D721Med (cell line): ENCODE measurements around the gene KLF13.

Experiments
- DNase-seq: peaks from one replicate; pipeline ENCODE4 v3.0.0; 2011; ENCODE audit warnings: low spot score; ENCODE audit not compliant: insufficient read length
- FAIRE-seq: peaks from 2 replicates; lab custom pipeline; 2011; peaks lifted over from hg19 to GRCh38; lab: Jason Lieb, UNC
- TF ChIP-seq, protein P1 (sequence below): IDR thresholded peaks from 2 replicates; pipeline ENCODE4 v1.5.1; 2012; ENCODE audit warnings: mild to moderate bottlenecking, control low read depth; ENCODE audit not compliant: insufficient read depth; ENCODE audit errors: missing control alignments

Gene KLF13

DNA sequence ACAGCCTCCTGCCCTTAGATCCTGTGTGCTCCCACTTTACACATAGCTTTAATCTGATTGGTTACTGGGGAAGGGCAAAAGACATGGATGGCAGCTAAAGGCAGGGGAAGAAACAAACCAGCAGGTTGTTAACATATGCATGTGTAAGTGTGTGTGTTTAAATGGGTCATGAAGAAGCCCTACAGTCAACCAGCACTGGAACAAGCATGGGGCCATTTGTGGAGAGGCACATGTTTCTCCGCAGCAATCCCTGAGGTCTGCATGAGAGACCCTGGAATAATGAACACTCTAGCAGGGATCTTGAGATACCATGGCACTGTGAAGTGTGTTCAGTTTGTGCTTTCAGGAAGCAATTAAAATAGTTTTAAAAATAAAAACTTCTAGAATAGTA is 6.0 kb downstream of the KLF13 start:
- FAIRE-seq (no peak), DNase-seq (no peak)
- TF ChIP-seq, protein P1, sequence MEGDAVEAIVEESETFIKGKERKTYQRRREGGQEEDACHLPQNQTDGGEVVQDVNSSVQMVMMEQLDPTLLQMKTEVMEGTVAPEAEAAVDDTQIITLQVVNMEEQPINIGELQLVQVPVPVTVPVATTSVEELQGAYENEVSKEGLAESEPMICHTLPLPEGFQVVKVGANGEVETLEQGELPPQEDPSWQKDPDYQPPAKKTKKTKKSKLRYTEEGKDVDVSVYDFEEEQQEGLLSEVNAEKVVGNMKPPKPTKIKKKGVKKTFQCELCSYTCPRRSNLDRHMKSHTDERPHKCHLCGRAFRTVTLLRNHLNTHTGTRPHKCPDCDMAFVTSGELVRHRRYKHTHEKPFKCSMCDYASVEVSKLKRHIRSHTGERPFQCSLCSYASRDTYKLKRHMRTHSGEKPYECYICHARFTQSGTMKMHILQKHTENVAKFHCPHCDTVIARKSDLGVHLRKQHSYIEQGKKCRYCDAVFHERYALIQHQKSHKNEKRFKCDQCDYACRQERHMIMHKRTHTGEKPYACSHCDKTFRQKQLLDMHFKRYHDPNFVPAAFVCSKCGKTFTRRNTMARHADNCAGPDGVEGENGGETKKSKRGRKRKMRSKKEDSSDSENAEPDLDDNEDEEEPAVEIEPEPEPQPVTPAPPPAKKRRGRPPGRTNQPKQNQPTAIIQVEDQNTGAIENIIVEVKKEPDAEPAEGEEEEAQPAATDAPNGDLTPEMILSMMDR = no peak

DNA sequence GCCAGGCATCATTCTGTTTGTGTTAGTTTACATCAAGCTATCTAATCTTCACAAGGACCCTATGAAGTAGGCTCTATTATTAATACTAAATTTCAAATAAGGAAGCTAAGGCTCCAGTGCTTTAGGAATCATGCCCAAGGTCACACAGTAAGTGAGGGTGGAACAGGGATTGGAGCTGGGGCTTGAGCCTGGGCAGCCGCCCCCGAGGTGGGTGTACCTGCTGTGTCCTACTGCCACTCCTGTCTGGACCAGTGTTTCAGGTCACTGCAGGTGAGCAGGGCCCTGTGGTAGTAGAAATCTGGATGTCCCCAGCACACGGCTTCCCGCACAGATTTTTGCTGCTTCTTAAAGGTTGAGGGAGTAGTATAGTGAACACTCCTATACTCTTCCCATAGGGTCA is 6.5 kb downstream of the KLF13 start:
- TF ChIP-seq, protein P1 = no peak
- FAIRE-seq = no peak
- DNase-seq = no peak

DNA sequence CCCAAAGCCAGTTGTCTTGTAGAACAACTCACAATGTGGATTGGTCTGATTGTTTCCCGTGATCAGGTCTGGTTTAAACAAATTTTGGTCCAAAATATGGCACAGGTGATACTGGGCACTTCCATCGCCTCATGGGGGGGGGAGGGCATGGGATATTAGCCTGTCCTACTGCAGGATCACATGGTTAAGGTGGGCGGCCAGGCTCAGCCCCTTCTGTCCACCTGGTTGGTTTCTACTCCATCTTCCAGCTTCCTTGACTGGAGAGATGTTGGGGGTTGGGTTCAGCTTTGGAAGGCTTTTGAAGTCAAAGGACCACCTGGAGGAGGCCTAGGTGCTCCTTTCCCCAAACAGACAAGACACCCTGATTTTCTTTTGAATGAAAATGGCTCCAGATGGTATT is 7.2 kb downstream of the KLF13 start:
- FAIRE-seq = no peak
- no peak for DNase-seq
- TF ChIP-seq, protein P1 = no peak

DNA sequence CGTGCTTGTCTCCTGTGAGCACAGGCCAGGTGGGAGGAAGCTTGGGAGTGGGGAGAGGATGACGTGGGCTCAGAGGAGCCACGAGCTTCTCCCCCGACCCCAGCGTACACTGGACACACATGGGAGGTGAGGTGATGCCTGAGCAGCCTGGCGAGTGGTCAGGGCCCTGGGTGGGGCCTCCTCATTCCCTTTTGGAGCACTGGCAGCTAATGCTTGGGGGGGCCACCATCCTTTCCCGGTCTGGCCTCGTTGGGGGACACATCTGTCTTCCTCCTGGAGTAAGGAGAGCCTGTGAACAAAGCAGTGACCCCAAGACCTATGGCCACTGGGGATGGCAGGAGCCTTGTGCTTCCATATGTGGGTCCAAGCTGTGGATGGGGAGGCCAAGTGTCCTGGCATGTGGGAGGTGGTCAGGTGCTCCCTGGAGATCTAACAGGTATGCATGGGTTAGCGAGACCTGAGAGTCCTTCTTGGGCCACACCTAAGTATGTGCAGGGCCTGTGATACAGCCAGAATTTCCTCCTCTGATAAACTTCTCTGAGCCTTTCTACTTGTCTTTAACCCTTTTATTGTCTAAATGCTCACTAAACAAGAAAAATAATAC is 9.5 kb downstream of the KLF13 start:
- DNase-seq (no peak), FAIRE-seq (no peak)
- TF ChIP-seq, protein P1 = no peak

DNA sequence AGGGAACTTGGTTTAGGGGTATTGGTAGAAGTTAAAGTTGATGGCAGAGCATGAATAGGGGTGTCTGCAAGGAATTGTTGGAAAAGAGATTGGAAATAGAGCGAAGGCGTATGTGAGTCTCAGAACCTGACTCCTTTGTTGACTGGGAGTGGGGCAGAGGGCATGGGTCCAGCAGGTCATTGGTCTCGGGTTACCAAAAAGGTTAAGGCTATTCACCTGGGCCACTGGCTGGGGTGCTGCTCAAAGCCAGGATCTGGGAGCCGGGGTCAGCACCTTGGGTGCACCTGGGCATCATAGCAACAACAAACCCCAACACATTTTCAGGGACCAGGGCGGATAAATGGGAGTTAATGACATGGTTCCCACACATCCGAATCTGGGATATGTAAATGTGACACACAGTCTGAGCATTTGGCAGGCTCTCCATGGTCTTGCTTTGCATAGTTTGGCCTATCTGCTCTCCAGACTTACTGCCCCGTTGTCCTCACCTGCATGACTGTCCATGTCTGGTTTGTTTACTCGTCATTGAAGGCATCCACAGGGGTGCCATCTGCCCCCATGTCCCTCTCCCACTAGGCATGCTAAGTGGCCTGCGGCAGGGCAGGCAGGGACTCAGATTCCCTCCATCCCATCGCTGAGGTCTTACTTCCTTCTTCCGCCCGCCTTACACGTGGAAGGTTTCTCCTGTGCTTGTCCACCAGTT is 10.1 kb downstream of the KLF13 start:
- DNase-seq (no peak), FAIRE-seq (no peak)
- TF ChIP-seq, protein P1 = no peak

DNA sequence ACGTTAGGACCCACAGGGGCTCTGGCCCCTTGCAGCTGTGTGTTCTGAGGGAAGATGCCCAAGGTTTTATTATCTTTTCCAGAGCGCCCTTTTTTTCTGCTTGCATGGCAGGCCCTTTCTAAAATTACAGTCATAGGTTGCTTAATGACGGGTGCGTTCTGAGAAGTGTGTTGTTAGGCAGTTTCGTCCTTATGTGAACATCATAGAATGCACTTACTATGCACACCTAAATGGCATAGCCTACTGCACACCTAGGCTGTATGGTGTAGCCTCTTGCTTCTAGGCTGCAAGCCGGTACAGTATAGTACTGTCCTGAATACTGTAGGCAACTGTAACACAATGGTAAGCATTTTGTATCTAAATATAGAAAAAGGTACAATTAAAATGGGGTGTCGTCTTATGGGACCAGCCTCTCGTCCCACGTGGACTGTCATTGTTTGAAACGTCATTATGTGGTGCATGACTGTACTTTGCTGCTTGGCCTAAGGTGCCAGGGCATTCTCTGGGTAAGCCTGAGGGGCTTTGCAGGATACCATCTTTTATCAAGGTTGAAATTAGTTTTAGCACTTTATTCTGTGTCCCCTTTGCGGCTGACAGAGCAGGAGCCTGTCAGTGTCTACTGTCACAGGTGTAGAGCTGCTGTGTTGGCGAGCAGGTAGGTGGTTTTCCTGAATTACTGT is 10.9 kb downstream of the KLF13 start:
- no peak for FAIRE-seq
- DNase-seq = no peak
- TF ChIP-seq, protein P1 = no peak
